HAP-1 (cell line): ENCODE results near the gene NRM.
A peak's percentile ranks its signal among the peaks of the same experiment; 100 is the strongest.

Experiments
- DNase-seq, 2 experiments: peaks; one replicate each; pipeline ENCODE4 v3.0.0-alpha.2; 2016 to 2020; ENCODE audit warnings: low spot score in 2 of 2
- H3K27me3 ChIP-seq: fragments of 250-450 bp; sonication (Bioruptor Pico); 2 replicates; pipeline ENCODE4 v1.5.1; 2020; ENCODE audit warnings: low read depth, mild to moderate bottlenecking, moderate library complexity
- H3K36me3 ChIP-seq: fragments of 250-450 bp; sonication (Bioruptor Pico); replicated peaks from 2 replicates; pipeline ENCODE4 v1.5.1; 2020; ENCODE audit warnings: mild to moderate bottlenecking
- H3K4me1 ChIP-seq: fragments of 250-450 bp; sonication (Bioruptor Pico); 2 replicates; pipeline ENCODE4 v1.5.1; 2020; ENCODE audit warnings: mild to moderate bottlenecking
- H3K4me3 ChIP-seq: fragments of 250-450 bp; sonication (Bioruptor Pico); 2 replicates; pipeline ENCODE4 v1.5.1; 2020; ENCODE audit warnings: mild to moderate bottlenecking, moderate library complexity
- H3K9me3 ChIP-seq: fragments of 250-450 bp; sonication (Bioruptor Pico); 2 replicates; pipeline ENCODE4 v1.5.1; 2020; ENCODE audit warnings: mild to moderate bottlenecking, moderate library complexity
- in situ Hi-C: fragments of 300-500 bp; cut with MboI; formaldehyde crosslinking; loops from 3 replicates; pipeline ENCODE4 v1.14.3; 2020; ENCODE audit warnings: low sequenced_read_pairs, inconsistent platforms, mixed read lengths

The NRM gene

GRCh38 chr6:30689022-30689865 lies 1.5 kb downstream of the NRM start:
- no peaks in the 10 kb centered on the region for H3K9me3 ChIP-seq
- H3K36me3 ChIP-seq: no peaks in the 10 kb centered on the region; the same call in 1 of the 2 replicates
- peak overlapping the region; percentile 52; the same call in 1 of the 2 replicates for H3K4me3 ChIP-seq
- DNase-seq: no peak
- no peaks in the 10 kb centered on the region for H3K27me3 ChIP-seq
- in situ Hi-C loops: no loop called here
- peaks cover 32% of the 10 kb centered on the region for H3K4me1 ChIP-seq

GRCh38 chr6:30688569-30688968 lies 2.2 kb downstream of the NRM start:
- H3K36me3 ChIP-seq: no peaks in the 10 kb centered on the region; the same call in 1 of the 2 replicates
- DNase-seq: no peak
- no peaks in the 10 kb centered on the region for H3K27me3 ChIP-seq
- H3K4me1 ChIP-seq: peaks cover 33% of the 10 kb centered on the region
- H3K9me3 ChIP-seq: no peaks in the 10 kb centered on the region
- H3K4me3 ChIP-seq: no peak overlapping the region
- in situ Hi-C loops: no loop called here

DNA sequence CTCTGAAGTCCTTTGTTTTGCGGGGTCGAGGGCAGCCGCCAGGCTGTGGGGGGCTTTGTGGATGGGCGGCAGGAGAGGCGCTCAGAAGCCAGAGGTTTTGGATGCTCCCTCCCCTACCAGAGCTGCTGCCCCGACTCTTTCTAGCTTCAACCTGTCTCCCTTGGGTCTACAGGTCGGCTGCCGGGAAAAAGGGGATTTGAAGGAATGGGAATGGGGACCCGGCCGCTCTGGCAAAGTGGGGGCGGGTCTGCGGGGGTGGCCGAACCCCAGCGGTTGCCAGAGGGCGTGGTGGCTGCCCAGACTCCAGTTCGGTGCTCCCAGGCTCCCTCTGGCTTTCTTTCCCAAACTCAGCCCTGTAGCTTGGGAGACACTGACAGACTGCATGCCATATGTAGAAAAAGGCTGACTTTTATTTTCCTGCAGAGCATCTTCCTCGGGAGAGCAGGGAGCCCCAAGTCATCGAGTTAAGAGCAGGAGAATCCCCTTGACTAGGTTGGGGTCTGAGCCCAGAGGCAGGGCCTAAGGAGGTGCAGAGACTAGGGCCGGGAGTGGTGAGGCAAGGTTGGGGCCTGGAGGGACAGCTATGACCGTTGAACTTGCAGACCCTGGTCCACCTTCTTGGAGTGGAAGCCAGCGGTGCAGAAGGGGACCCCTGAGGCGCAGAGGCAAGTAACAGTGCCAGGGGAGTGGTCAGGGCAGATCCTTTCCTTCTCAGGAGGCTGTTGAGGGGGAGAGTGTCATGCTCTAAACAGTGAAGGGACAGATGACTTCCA lies 2.9 kb downstream of the NRM start:
- in situ Hi-C loops: no loop called here
- no peaks in the 10 kb centered on the region for H3K9me3 ChIP-seq
- no peaks in the 10 kb centered on the region for H3K27me3 ChIP-seq
- H3K36me3 ChIP-seq: no peaks in the 10 kb centered on the region; the same call in 1 of the 2 replicates
- DNase-seq: no peak
- peaks cover 40% of the 10 kb centered on the region for H3K4me1 ChIP-seq
- H3K4me3 ChIP-seq: peak overlapping the region; percentile 67

- peaks cover 46% of the 10 kb centered on the region for H3K4me1 ChIP-seq
- H3K4me3 ChIP-seq: peak overlapping the region; percentile 67
- H3K27me3 ChIP-seq: no peaks in the 10 kb centered on the region
- H3K36me3 ChIP-seq: no peaks in the 10 kb centered on the region; the same call in 1 of the 2 replicates
- in situ Hi-C loops: no loop called here
- no peaks in the 10 kb centered on the region for H3K9me3 ChIP-seq
- peak; percentile 89 to 97 for DNase-seq
Measured at GRCh38 chr6:30686908-30687658, 3.7 kb downstream of the NRM start.

DNA sequence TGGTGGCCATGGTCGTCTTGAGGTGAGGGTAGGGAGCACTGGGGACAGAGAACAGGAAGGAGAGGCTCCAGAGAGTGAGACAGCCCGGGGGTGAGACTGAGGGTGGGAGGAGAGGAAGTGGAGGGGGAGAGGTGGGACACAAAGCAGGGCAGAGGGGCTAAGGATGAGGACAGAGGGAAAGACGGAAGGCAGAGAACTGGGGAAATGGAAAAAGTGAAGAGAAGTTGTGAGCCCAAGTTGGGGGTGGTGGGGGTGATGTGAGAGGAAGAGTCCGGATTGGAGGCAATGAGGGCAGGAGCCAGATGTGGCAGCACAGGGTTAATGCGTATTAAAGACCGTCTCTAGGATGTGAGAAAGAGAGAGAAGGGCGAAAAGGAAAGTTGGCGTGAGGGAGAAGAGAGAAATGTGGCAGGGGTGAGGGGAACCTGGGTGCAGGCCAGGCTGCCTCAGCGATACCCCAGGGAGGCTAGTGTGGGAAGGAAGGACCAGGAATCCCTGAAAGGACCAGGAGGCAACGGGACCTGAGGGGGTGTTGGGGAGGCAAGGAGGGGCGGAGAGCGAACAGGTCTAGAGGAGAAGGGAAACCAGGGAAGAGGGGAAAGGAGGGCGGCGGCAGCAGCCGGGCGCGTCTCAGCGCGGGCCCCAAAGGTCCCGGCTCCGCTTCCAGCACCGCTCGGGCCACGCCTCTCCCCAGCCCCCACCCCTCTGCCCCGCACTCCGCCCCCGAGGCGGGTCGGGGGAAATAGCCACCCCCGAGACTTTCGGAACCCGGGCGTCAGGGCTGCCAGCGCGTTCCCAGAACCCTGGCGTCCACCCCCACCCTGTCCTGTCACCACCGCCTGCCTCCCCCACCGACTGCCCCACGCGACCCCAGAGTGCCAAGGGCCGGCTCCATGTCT lies 4.5 kb downstream of the NRM start, which contains the start of gene PPP1R18:
TSS of gene PPP1R18 (minus strand) at position 637 of the 899 bp plus-strand sequence. CDS start at position 10, 627 bp downstream.
- in situ Hi-C loops: no loop called here
- Histone ChIP-seq H3K9me3 (no peaks in the 10 kb centered on the region), H3K36me3 (no peaks in the 10 kb centered on the region; the same call in 1 of the 2 replicates), H3K4me3 (peak within 1 kb of the TSS; percentile 67), H3K27me3 (no peaks in the 10 kb centered on the region), H3K4me1 (peaks cover 47% of the 10 kb centered on the region)
- DNase-seq: peak; percentile 49 to 80

- peak overlapping the region; percentile 67 for H3K4me3 ChIP-seq
- H3K27me3 ChIP-seq: no peaks in the 10 kb centered on the region
- in situ Hi-C loops: no loop called here
- peak in 1 of 2 experiments; percentile 47 for DNase-seq
- H3K36me3 ChIP-seq: peaks cover 3% of the 10 kb centered on the region; the same call in 1 of the 2 replicates
- no peaks in the 10 kb centered on the region for H3K9me3 ChIP-seq
- peaks cover 48% of the 10 kb centered on the region for H3K4me1 ChIP-seq
Measured at GRCh38 chr6:30685157-30686008, 5.4 kb downstream of the NRM start.

DNA sequence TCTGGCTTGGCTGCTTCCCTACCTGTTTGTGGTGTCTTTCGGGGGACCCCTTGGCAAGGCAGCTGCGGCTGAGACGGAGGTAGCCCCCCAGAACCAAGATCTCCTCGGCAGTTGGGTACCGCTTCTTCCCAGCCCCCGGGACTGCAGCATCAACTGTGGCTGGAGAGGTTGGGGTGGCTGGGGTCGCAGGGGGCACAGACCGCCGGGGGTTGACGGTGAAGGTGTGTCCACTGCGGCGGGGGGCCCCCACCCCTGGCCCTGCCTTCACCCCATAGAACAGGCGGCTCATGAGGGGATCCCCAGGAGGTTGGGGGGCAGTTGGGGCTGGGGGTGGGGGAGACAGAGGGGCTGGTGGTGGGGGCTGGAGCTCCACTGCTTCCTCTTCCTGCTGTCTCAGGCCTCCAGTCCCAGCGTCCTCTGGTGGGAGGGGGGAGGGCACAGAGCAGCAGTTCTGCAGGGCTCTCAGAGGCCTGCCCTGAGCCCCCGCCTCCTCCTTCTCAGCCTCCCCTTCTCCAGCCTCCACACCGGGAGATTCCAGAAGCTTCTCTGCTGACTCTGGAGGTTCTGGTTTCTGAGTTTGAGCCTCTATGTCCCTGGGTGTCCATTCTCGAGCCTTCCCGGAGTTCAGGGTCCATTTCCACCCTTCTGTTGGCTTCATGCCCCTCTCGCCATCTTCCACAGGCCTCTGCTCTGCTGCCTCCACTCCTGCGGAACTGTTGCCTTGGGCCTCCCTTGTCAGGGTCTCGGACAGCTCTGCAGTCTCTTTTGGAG lies 6.2 kb downstream of the NRM start:
- no peaks in the 10 kb centered on the region for H3K9me3 ChIP-seq
- H3K4me1 ChIP-seq: peaks cover 48% of the 10 kb centered on the region
- no peaks in the 10 kb centered on the region for H3K27me3 ChIP-seq
- H3K36me3 ChIP-seq: peaks cover 4% of the 10 kb centered on the region; the same call in 1 of the 2 replicates
- DNase-seq: peak in 1 of 2 experiments; percentile 66
- in situ Hi-C loops: no loop called here
- peak overlapping the region; percentile 67 for H3K4me3 ChIP-seq

GRCh38 chr6:30683980-30684338 lies 6.8 kb downstream of the NRM start:
- Histone ChIP-seq H3K4me1 (peaks cover 44% of the 10 kb centered on the region), H3K9me3 (no peaks in the 10 kb centered on the region), H3K27me3 (no peaks in the 10 kb centered on the region), H3K4me3 (peak overlapping the region; percentile 67), H3K36me3 (peaks cover 6% of the 10 kb centered on the region)
- in situ Hi-C loops: no loop called here
- no peak for DNase-seq

DNA sequence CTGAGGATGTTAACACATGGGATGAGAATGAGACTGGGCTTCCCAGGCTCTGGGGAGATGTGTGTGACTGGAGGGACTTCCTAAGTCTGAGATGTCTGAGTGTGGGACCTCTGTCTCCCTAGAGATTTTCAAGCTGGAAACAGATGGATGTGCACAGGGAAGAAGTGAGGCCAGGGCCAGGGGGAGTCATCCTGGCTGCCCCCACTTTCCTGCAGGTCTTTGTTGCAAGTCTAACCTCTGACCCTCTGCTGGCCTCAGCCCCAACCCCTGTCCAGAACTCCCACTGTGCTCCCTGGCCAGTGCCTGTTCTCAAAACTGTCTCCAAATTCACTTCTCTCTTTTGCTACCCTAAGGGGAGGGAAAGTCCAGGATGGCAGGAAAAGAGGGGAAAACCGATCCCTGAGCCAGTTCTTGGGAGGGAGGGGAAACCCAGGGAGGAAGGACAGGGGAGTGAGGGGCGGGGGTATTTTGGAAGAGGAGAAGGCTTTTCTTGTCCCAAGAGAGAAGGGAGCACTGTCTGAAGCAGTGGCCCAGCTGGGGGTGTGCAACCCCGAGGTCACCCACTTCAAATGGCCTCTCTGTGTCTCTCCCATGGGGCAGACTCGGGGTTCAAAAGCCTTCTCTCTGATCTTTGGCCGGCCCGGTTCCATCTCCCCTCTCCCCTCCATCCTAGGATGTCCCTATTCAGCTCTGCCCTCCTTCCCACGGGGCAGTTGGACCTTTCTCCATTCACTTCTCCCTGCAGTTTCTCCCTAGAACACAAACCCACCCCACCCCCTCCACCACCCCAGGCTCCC lies 7.4 kb downstream of the NRM start:
- in situ Hi-C loops: no loop called here
- H3K4me3 ChIP-seq: peak overlapping the region; percentile 67

GRCh38 chr6:30682143-30683117 lies 8.4 kb downstream of the NRM start:
- Histone ChIP-seq H3K4me3 (peak overlapping the region; percentile 67), H3K27me3 (no peaks in the 10 kb centered on the region), H3K36me3 (peaks cover 21% of the 10 kb centered on the region), H3K9me3 (no peaks in the 10 kb centered on the region), H3K4me1 (peaks cover 39% of the 10 kb centered on the region)
- peak in 1 of 2 experiments; percentile 54 for DNase-seq
- in situ Hi-C loops: no loop called here

More for the DNA sequence above, 7.4 kb downstream of the NRM start:
- no peak for DNase-seq
- Histone ChIP-seq H3K4me1 (peaks cover 44% of the 10 kb centered on the region), H3K27me3 (no peaks in the 10 kb centered on the region), H3K9me3 (no peaks in the 10 kb centered on the region), H3K36me3 (peaks cover 11% of the 10 kb centered on the region)
